HFFc6 (cell line): ENCODE results near the gene EEFSEC. TPM values are rescaled to one million over a fixed set of nuclear protein-coding genes. Genes with fewer than 3 reads are reported as not detected.

Experiments
- DNase-seq: peaks from one replicate; pipeline ENCODE4 v3.0.0-alpha.2; 2018
- H3K27ac Mint-ChIP-seq: 2 replicates; pipeline ENCODE4 v1.8.0; 2020; ENCODE audit warnings: mild to moderate bottlenecking, mixed read lengths
- H3K27me3 Mint-ChIP-seq: 2 replicates; pipeline ENCODE4 v1.8.0; 2021; ENCODE audit warnings: mild to moderate bottlenecking, moderate library complexity, mixed read lengths; ENCODE audit not compliant: insufficient read depth
- H3K36me3 Mint-ChIP-seq: 2 replicates; pipeline ENCODE4 v1.8.0; 2021; ENCODE audit warnings: low read depth, mixed read lengths
- H3K4me1 Mint-ChIP-seq: 2 replicates; pipeline ENCODE4 v1.8.0; 2020; ENCODE audit warnings: low read depth, mixed read lengths
- H3K4me3 Mint-ChIP-seq: 2 replicates; pipeline ENCODE4 v1.8.0; 2020; ENCODE audit warnings: mild to moderate bottlenecking, moderate library complexity, mixed read lengths
- H3K9me3 Mint-ChIP-seq: 2 replicates; pipeline ENCODE4 v1.8.0; 2020; ENCODE audit warnings: mild to moderate bottlenecking, mixed read lengths
- CTCF ChIP-seq: fragments of 200-600 bp; sonication (generic); IDR thresholded peaks from 2 replicates; pipeline ENCODE4 v1.5.0; 2021; ENCODE audit warnings: antibody characterized with exemption, mild to moderate bottlenecking
- total RNA-seq, 6 experiments: library from RNA; stranded (reverse); fragmentation: NEBNext Ultra II Directional; extraction: Animal tissue kit (Norgen Biotek cat#: 25700); gene quantifications; 2 replicates in 1 of 6; 3 replicates in 5 of 6; pipeline ENCODE4 v1.2.3, GENCODE V29; 2021

Gene EEFSEC
- total RNA-seq, 6 experiments from 2014 or later, result 8.2 to 11.6 (median 11.0) TPM

- Mint-ChIP-seq H3K27ac (no peak overlapping the region), H3K36me3 (no peaks in the 10 kb centered on the region), H3K9me3 (no peaks in the 10 kb centered on the region), H3K4me1 (no peaks in the 10 kb centered on the region), H3K27me3 (peaks cover 2% of the 10 kb centered on the region; the same call in 1 of the 2 replicates), H3K4me3 (no peak overlapping the region)
- no peak for TF ChIP-seq CTCF
- DNase-seq, result no peak
Observed at GRCh38 chr3:128312271-128312670, 159.0 kb downstream of the EEFSEC start.

- Mint-ChIP-seq H3K27ac (no peak overlapping the region), H3K4me3 (no peak overlapping the region), H3K4me1 (no peaks in the 10 kb centered on the region), H3K27me3 (peaks cover 2% of the 10 kb centered on the region; the same call in 1 of the 2 replicates), H3K36me3 (no peaks in the 10 kb centered on the region), H3K9me3 (no peaks in the 10 kb centered on the region)
- TF ChIP-seq CTCF, result no peak
- DNase-seq, result no peak
Observed at GRCh38 chr3:128313071-128313725, 159.9 kb downstream of the EEFSEC start.

- no peak for DNase-seq
Observed at GRCh38 chr3:128313935-128314334, 160.7 kb downstream of the EEFSEC start.

GRCh38 chr3:128315313-128315712 lies 162.0 kb downstream of the EEFSEC start:
- Mint-ChIP-seq H3K4me3 (no peak overlapping the region), H3K27ac (no peak overlapping the region), H3K9me3 (no peaks in the 10 kb centered on the region), H3K36me3 (no peaks in the 10 kb centered on the region), H3K27me3 (peaks cover 2% of the 10 kb centered on the region; the same call in 1 of the 2 replicates), H3K4me1 (no peaks in the 10 kb centered on the region)
- DNase-seq, result no peak
- TF ChIP-seq CTCF, result no peak

More at GRCh38 chr3:128313935-128314334, 160.7 kb downstream of the EEFSEC start:
- Mint-ChIP-seq H3K9me3 (no peaks in the 10 kb centered on the region), H3K4me1 (no peaks in the 10 kb centered on the region), H3K27ac (no peak overlapping the region), H3K27me3 (peaks cover 2% of the 10 kb centered on the region; the same call in 1 of the 2 replicates), H3K4me3 (no peak overlapping the region), H3K36me3 (no peaks in the 10 kb centered on the region)
- no peak for TF ChIP-seq CTCF

- Mint-ChIP-seq H3K36me3 (no peaks in the 10 kb centered on the region), H3K4me3 (no peak overlapping the region), H3K27ac (no peak overlapping the region), H3K4me1 (no peaks in the 10 kb centered on the region), H3K27me3 (peaks cover 2% of the 10 kb centered on the region; the same call in 1 of the 2 replicates), H3K9me3 (no peaks in the 10 kb centered on the region)
- no peak for TF ChIP-seq CTCF
- DNase-seq, result no peak
Observed at GRCh38 chr3:128316481-128316891, 163.2 kb downstream of the EEFSEC start.
